ENCODE results near the gene OTULIN.

The OTULIN gene

DNA sequence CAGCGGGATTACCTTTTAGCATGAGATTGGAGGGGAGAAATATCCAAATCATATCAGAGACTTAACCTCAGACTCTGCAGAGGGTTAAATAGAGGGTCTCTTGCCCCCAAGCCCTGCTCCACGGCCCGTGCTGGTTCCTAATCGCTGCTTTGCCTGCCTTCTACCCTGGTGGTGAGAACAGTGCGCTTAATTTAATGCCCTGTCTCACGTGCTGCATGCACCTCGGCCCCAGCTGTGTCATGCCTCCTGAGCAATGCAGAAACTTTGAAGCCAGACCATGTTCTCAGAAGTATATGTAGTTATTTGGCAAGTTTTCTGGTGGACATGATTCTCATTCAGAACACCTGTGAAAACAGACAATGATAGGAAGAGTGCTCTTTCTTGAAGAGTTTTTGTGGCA is 1.4 kb downstream of the OTULIN start:
- Histone ChIP-seq H3K36me3 (peaks cover 12% of the 10 kb centered on the region), H3K27me3 (ENCODE audit: insufficient read depth, low read depth, severe bottlenecking) (no peaks in the 10 kb centered on the region), H3K27ac (no peak overlapping the region), H3K4me3 (ENCODE audit: low read depth, low read length) (peak overlapping the region; percentile 84), H3K9me3 (ENCODE audit: severe bottlenecking) (no peaks in the 10 kb centered on the region)
- TF ChIP-seq, protein P1, sequence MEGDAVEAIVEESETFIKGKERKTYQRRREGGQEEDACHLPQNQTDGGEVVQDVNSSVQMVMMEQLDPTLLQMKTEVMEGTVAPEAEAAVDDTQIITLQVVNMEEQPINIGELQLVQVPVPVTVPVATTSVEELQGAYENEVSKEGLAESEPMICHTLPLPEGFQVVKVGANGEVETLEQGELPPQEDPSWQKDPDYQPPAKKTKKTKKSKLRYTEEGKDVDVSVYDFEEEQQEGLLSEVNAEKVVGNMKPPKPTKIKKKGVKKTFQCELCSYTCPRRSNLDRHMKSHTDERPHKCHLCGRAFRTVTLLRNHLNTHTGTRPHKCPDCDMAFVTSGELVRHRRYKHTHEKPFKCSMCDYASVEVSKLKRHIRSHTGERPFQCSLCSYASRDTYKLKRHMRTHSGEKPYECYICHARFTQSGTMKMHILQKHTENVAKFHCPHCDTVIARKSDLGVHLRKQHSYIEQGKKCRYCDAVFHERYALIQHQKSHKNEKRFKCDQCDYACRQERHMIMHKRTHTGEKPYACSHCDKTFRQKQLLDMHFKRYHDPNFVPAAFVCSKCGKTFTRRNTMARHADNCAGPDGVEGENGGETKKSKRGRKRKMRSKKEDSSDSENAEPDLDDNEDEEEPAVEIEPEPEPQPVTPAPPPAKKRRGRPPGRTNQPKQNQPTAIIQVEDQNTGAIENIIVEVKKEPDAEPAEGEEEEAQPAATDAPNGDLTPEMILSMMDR (IDR thresholded peaks at IDR 0.05; ENCODE audit: low read depth, low read length), result peak; percentile 9; the same call in 1 of the 2 replicates
- peak; percentile 24 for DNase-seq

DNA sequence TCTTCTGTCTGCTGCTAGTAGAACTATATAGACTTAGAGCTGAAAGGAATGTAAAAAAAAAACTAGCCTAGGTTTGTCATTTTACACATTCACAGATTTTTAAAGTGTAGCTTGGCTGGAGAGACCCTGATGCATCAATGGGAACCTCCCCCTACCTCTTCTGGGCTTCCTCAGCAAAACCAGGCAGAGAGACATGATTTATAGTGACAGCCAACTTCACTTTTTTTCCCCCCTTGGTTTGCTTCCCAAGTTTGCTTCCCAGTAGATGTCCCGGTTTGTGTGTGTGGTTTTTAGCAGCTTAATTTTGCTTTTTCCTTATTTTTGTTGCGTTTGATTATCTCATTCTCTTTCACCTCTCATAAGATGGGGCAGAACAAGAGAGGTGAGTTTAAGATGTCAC is 1.8 kb downstream of the OTULIN start:
- Histone ChIP-seq H3K27me3 (ENCODE audit: insufficient read depth, low read depth, severe bottlenecking) (no peaks in the 10 kb centered on the region), H3K4me3 (ENCODE audit: low read depth, low read length) (no peak overlapping the region), H3K27ac (no peak overlapping the region), H3K9me3 (ENCODE audit: severe bottlenecking) (no peaks in the 10 kb centered on the region), H3K36me3 (peaks cover 12% of the 10 kb centered on the region)
- DNase-seq, result no peak
- TF ChIP-seq, protein P1 (IDR thresholded peaks at IDR 0.05; ENCODE audit: low read depth, low read length), result no peak

DNA sequence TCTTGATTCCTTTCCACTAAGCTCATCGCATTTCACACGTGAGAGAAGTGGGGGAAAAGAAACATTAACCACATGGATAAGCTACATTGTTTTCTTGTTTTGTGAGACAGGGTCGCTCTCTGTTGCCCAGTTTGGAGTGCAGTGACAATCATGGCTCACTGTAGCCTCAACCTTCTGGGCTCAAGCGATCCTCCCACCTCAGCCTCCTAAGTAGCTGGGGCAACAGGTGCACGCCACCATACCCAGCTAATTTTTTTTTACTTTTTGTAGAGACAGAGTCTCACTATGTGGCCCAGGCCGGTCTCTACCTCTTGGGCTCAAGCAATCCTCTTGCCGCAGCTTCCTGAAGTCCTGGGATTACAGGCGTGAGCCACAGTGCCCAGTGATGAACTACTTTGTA is 2.8 kb downstream of the OTULIN start:
- Histone ChIP-seq H3K27ac (no peak overlapping the region), H3K4me3 (ENCODE audit: low read depth, low read length) (no peak overlapping the region), H3K27me3 (ENCODE audit: insufficient read depth, low read depth, severe bottlenecking) (no peaks in the 10 kb centered on the region), H3K9me3 (ENCODE audit: severe bottlenecking) (no peaks in the 10 kb centered on the region), H3K36me3 (peaks cover 12% of the 10 kb centered on the region)
- TF ChIP-seq, protein P1 (IDR thresholded peaks at IDR 0.05; ENCODE audit: low read depth, low read length), result no peak
- DNase-seq, result no peak

DNA sequence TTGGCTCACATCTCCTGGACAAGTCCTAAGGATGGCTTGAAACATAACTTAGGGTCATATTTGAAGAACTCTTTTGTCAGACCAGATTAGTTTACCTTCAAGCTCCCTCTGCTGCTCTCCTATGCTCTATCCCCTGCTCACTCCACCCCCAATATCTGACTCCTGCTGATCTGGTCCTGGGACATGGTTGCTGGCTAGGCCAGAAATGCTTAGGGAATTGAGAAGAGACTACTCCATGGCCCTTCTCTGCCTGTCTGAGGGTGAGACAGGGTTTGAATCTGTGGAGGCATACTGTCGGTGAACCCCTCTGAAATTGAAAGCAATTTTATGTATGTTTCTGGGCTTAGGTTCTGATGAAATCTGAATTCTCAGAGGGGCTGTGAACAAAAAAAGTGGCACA is 3.3 kb downstream of the OTULIN start:
- H3K36me3 ChIP-seq, result peaks cover 12% of the 10 kb centered on the region
- TF ChIP-seq, protein P1 (IDR thresholded peaks at IDR 0.05; ENCODE audit: low read depth, low read length), result no peak
- no peaks in the 10 kb centered on the region for H3K9me3 ChIP-seq (ENCODE audit: severe bottlenecking)
- no peak overlapping the region for H3K4me3 ChIP-seq (ENCODE audit: low read depth, low read length)
- no peaks in the 10 kb centered on the region for H3K27me3 ChIP-seq (ENCODE audit: insufficient read depth, low read depth, severe bottlenecking)
- DNase-seq, result no peak
- no peak overlapping the region for H3K27ac ChIP-seq

DNA sequence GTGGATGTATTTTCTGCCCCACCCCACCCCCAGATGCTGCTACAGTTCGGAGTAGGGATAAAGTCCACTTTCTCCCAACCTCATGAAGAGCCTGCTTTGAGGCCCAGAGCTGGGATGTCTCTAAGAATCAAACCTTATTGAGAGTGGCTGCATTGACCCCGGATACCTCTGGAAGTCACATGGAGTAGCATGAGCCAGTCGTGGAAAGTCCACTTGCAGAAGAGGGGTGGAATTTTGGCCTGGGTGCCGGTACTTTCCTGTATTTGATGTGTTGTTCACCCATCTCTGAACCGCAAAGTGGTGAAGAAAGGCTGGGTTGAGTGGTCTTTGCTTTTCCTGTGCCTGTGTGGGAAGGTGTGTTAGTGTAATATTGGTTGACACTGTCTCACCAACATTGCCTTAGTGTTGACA is 3.7 kb downstream of the OTULIN start:
- no peak for DNase-seq
- Histone ChIP-seq H3K4me3 (ENCODE audit: low read depth, low read length) (no peak overlapping the region), H3K27me3 (ENCODE audit: insufficient read depth, low read depth, severe bottlenecking) (no peaks in the 10 kb centered on the region), H3K36me3 (peaks cover 12% of the 10 kb centered on the region), H3K27ac (no peak overlapping the region), H3K9me3 (ENCODE audit: severe bottlenecking) (no peaks in the 10 kb centered on the region)
- TF ChIP-seq, protein P1 (IDR thresholded peaks at IDR 0.05; ENCODE audit: low read depth, low read length), result no peak

DNA sequence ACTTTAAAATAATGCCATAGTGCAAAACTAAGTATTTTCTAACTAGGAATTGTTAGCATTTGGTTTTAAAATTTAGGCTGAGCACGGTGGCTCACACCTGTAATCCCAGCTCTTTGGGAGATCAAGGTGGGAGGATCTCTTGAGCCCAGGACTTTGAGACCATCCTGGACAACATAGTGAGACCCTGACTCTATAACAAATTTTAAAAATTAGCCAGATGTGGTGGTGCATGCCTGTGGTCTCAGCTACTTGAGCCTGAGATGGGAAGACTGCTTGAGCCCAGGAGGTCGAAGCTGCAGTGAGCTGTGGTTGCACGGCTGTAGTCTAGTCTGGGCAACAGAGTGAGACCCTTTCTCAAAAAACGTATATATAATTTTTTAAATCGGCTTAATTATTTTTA is 4.9 kb downstream of the OTULIN start:
- H3K9me3 ChIP-seq (ENCODE audit: severe bottlenecking), result no peaks in the 10 kb centered on the region
- H3K27ac ChIP-seq, result no peak overlapping the region
- no peaks in the 10 kb centered on the region for H3K27me3 ChIP-seq (ENCODE audit: insufficient read depth, low read depth, severe bottlenecking)
- TF ChIP-seq, protein P1 (IDR thresholded peaks at IDR 0.05; ENCODE audit: low read depth, low read length), result no peak
- H3K36me3 ChIP-seq, result peaks cover 19% of the 10 kb centered on the region
- DNase-seq, result no peak
- H3K4me3 ChIP-seq (ENCODE audit: low read depth, low read length), result no peak overlapping the region

All from WERI-Rb-1 (cell line).